Motor neuron (in vitro differentiated cells): Measurements from ENCODE around the gene NOD2. TPM values are rescaled to one million over a fixed set of nuclear protein-coding genes. Genes with fewer than 3 reads are reported as not detected.

Source experiments
- ATAC-seq, 8 experiments: fragments of 200-7000 bp; cut with Tn5 transposase; replicated peaks in 6 of 8; 2 replicates each; pipeline ENCODE4 v1.8.0; 2021; ENCODE audit warnings: mild to moderate bottlenecking in 8 of 8, moderate library complexity in 8 of 8
- H3K27ac ChIP-seq, 2 donors: fragments of 250-450 bp; sonication (Bioruptor Pico); 2 replicates each; pipeline ENCODE4 v1.9.0; 2021; ENCODE audit warnings: antibody characterized with exemption in 2 of 2, mild to moderate bottlenecking in 2 of 2, moderate library complexity in 1 of 2
- H3K4me1 ChIP-seq, 2 donors: fragments of 250-450 bp; sonication (Bioruptor Pico); replicated peaks in 1 of 2; 2 replicates each; pipeline ENCODE4 v1.6.1; 2021; ENCODE audit warnings: antibody characterized with exemption in 2 of 2, mild to moderate bottlenecking in 2 of 2, moderate library complexity in 1 of 2
- H3K4me3 ChIP-seq, 5 donors: fragments of 250-450 bp; sonication (Bioruptor Pico); 2 replicates each; pipeline ENCODE4 v1.9.0; 2021; ENCODE audit warnings: antibody characterized with exemption in 5 of 5, mild to moderate bottlenecking in 5 of 5, moderate library complexity in 4 of 5
- WGBS, 10 experiments: fragments of 450-650 bp; shearing (Covaris generic); methylation state at CpG; one replicate each; pipeline ENCODE4 v1.0.0; 2022; 5-methylcytosine and 5-hydroxymethylcytosine counted together
- in situ Hi-C, 9 experiments: fragments of 400-800 bp; cut with MboI; loops; one replicate each; pipeline ENCODE4 v1.15.0; 2021; ENCODE audit warnings: low sequenced_read_pairs in 9 of 9, low pct_unique_long_range_greater_than_20kb in 2 of 9; ENCODE audit not compliant: unreplicated experiment in 9 of 9
- total RNA-seq, 8 experiments: library from RNA; unstranded; fragments of 300-600 nt; gene quantifications; 2 replicates each; pipeline versions ENCODE4 v1.2.3 to v1.2.4, GENCODE V29; 2022

Gene NOD2
- total RNA-seq, 8 experiments from 2014 or later = 0.05 to 0.71 (median 0.25) TPM; not detected in 1

GRCh38 chr16:50685462-50686063 is 7.8 kb upstream of the NOD2 start:
- in situ Hi-C loops = no loop called here
- Histone ChIP-seq H3K27ac (no peak overlapping the region), H3K4me1 (no peaks in the 10 kb centered on the region), H3K4me3 (no peak overlapping the region)
- no peak for ATAC-seq
- WGBS, 10 experiments = 47 to 100% (median 91%) methylated on average over 1 to 7 of the region's 8 CpGs; no CpG with 5 or more reads in 2 of the 10 experiments

- WGBS, 10 experiments = 0 to 100% (median 60%) methylated on average over 1 to 8 of the region's 12 CpGs; no CpG with 5 or more reads in 5 of the 10 experiments
- Histone ChIP-seq H3K4me3 (no peak overlapping the region), H3K27ac (no peak overlapping the region), H3K4me1 (no peaks in the 10 kb centered on the region)
- ATAC-seq = no peak
- in situ Hi-C loops = no loop called here
These were observed 5.3 kb upstream of the NOD2 start for GRCh38 chr16:50688083-50688482.

- H3K27ac ChIP-seq = no peak overlapping the region
- no peaks in the 10 kb centered on the region for H3K4me1 ChIP-seq
- no peak for ATAC-seq
- 0 to 97% (median 83%) methylated on average over 1 to 3 of the region's 3 CpGs; no CpG with 5 or more reads in 2 of the 10 experiments for WGBS, 10 experiments
- H3K4me3 ChIP-seq = no peak overlapping the region
- in situ Hi-C loops = no loop called here
These were observed 4.5 kb upstream of the NOD2 start for GRCh38 chr16:50688867-50689266.

- Histone ChIP-seq H3K4me3 (no peak overlapping the region), H3K4me1 (no peaks in the 10 kb centered on the region), H3K27ac (no peak overlapping the region)
- no peak for ATAC-seq
- in situ Hi-C loops = no loop called here
- WGBS, 10 experiments = 63 to 100% (median 81%) methylated on average over 1 to 2 of the region's 2 CpGs; no CpG with 5 or more reads in 4 of the 10 experiments
These were observed 3.2 kb upstream of the NOD2 start for GRCh38 chr16:50690177-50690576.

- no peak overlapping the region for H3K27ac ChIP-seq
- 0 to 100% (median 73%) methylated on average over 1 to 3 of the region's 4 CpGs; no CpG with 5 or more reads in 2 of the 10 experiments for WGBS, 10 experiments
- ATAC-seq = no peak
- in situ Hi-C loops = no loop called here
- H3K4me1 ChIP-seq = no peaks in the 10 kb centered on the region
- H3K4me3 ChIP-seq = no peak overlapping the region
These were observed 785 bp upstream of the NOD2 start for GRCh38 chr16:50692644-50692998.

GRCh38 chr16:50694206-50694605 is 800 bp downstream of the NOD2 start:
- no peak for ATAC-seq
- WGBS, 10 experiments = 100% methylated on average over 1 of the region's 2 CpGs; no CpG with 5 or more reads in 9 of the 10 experiments
- in situ Hi-C loops = no loop called here
- no peak overlapping the region for H3K27ac ChIP-seq
- no peak overlapping the region for H3K4me3 ChIP-seq
- H3K4me1 ChIP-seq = peaks cover 0 to 3% of the 10 kb centered on the region in 2 donors

GRCh38 chr16:50695017-50696000 is 1.9 kb downstream of the NOD2 start:
- ATAC-seq = no peak
- 20 to 100% (median 88%) methylated on average over 1 to 8 of the region's 9 CpGs; no CpG with 5 or more reads in 2 of the 10 experiments for WGBS, 10 experiments
- in situ Hi-C loops = no loop called here
- H3K4me1 ChIP-seq = peaks cover 0 to 3% of the 10 kb centered on the region in 2 donors
- H3K4me3 ChIP-seq = no peak overlapping the region
- H3K27ac ChIP-seq = no peak overlapping the region

GRCh38 chr16:50696126-50696525 is 2.7 kb downstream of the NOD2 start:
- Histone ChIP-seq H3K4me3 (no peak overlapping the region), H3K4me1 (peaks cover 0 to 3% of the 10 kb centered on the region in 2 donors), H3K27ac (no peak overlapping the region)
- 37 to 100% (median 75%) methylated on average over 1 to 4 of the region's 5 CpGs; no CpG with 5 or more reads in 3 of the 10 experiments for WGBS, 10 experiments
- in situ Hi-C loops = no loop called here
- no peak for ATAC-seq

GRCh38 chr16:50696575-50697420 is 3.4 kb downstream of the NOD2 start:
- H3K27ac ChIP-seq = no peak overlapping the region
- peak in 7 of 8 experiments; percentile 32 to 94 (median 45) for ATAC-seq
- WGBS, 10 experiments = 17 to 90% (median 82%) methylated on average over 2 to 7 of the region's 15 CpGs; no CpG with 5 or more reads in 5 of the 10 experiments

GRCh38 chr16:50697421-50697715 is 4.0 kb downstream of the NOD2 start:
- in situ Hi-C loops = no loop called here
- no peak overlapping the region for H3K27ac ChIP-seq
- peaks cover 0 to 3% of the 10 kb centered on the region in 2 donors for H3K4me1 ChIP-seq
- no peak for ATAC-seq
- H3K4me3 ChIP-seq = no peak overlapping the region
- 90 to 92% methylated on average over 2 of the region's 5 CpGs; no CpG with 5 or more reads in 8 of the 10 experiments for WGBS, 10 experiments

More at GRCh38 chr16:50696575-50697420, 3.4 kb downstream of the NOD2 start:
- Histone ChIP-seq H3K4me1 (peaks cover 0 to 3% of the 10 kb centered on the region in 2 donors), H3K4me3 (no peak overlapping the region)
- in situ Hi-C loops = no loop called here

GRCh38 chr16:50697881-50698767 is 4.7 kb downstream of the NOD2 start:
- ATAC-seq = peak; percentile 6 to 53 (median 42)
- Histone ChIP-seq H3K27ac (no peak overlapping the region), H3K4me1 (peaks cover 0 to 3% of the 10 kb centered on the region in 2 donors), H3K4me3 (no peak overlapping the region)
- in situ Hi-C loops = no loop called here
- 20 to 87% (median 73%) methylated on average over 1 to 12 of the region's 19 CpGs; no CpG with 5 or more reads in 1 of the 10 experiments for WGBS, 10 experiments
